Measurements from ENCODE around the gene PRIM1. TPM values are rescaled to one million over a fixed set of nuclear protein-coding genes. Genes with fewer than 3 reads are reported as not detected.

Gene PRIM1
- total RNA-seq, 1 experiment from 2014 or later = 25.0 TPM

DNA sequence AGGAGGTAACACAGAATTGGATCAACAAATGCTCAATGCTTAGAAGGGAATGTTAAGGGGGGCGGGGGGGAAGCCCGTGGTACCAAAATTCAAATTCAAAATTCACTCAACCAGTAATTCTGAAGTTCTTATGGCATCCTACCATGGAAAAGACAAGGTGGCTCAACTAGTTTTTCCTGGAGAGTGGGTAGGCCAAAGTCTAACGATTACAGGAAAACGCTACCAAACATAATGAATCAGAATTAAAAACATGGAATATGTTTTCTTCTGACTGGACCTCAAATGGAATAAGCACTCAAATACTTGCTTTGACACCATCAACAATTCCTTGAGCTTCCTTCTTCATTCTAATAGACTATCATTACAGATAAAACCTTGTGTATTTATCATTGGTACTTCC lies 29.3 kb downstream of the PRIM1 start:
- H3K9me3 ChIP-seq (ENCODE audit: control insufficient read depth, insufficient read depth, low read depth, low read length) = no peaks in the 10 kb centered on the region
- H3K27ac ChIP-seq (ENCODE audit: low read length) = peak overlapping the region; percentile 100
- H3K4me1 ChIP-seq (ENCODE audit: control insufficient read depth, insufficient read depth, low read length) = peaks cover 51% of the 10 kb centered on the region
- TF ChIP-seq SIN3A (IDR thresholded peaks at IDR 0.05; ENCODE audit: borderline replicate concordance, insufficient read depth, low read depth, low read length) (no peak), POLR2AphosphoS5 (IDR thresholded peaks at IDR 0.05; ENCODE audit: low read depth, low read length) (no peak; the same call in 1 of the 2 replicates), TCF7L2 (IDR thresholded peaks at IDR 0.05; ENCODE audit: low read depth, low read length) (no peak)
- TF ChIP-seq, protein P1, sequence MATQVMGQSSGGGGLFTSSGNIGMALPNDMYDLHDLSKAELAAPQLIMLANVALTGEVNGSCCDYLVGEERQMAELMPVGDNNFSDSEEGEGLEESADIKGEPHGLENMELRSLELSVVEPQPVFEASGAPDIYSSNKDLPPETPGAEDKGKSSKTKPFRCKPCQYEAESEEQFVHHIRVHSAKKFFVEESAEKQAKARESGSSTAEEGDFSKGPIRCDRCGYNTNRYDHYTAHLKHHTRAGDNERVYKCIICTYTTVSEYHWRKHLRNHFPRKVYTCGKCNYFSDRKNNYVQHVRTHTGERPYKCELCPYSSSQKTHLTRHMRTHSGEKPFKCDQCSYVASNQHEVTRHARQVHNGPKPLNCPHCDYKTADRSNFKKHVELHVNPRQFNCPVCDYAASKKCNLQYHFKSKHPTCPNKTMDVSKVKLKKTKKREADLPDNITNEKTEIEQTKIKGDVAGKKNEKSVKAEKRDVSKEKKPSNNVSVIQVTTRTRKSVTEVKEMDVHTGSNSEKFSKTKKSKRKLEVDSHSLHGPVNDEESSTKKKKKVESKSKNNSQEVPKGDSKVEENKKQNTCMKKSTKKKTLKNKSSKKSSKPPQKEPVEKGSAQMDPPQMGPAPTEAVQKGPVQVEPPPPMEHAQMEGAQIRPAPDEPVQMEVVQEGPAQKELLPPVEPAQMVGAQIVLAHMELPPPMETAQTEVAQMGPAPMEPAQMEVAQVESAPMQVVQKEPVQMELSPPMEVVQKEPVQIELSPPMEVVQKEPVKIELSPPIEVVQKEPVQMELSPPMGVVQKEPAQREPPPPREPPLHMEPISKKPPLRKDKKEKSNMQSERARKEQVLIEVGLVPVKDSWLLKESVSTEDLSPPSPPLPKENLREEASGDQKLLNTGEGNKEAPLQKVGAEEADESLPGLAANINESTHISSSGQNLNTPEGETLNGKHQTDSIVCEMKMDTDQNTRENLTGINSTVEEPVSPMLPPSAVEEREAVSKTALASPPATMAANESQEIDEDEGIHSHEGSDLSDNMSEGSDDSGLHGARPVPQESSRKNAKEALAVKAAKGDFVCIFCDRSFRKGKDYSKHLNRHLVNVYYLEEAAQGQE (IDR thresholded peaks at IDR 0.05; ENCODE audit: insufficient read depth in 1 of 2, low read depth in 2 of 2, low read length in 1 of 2) = no peak
- TF ChIP-seq, protein P2, sequence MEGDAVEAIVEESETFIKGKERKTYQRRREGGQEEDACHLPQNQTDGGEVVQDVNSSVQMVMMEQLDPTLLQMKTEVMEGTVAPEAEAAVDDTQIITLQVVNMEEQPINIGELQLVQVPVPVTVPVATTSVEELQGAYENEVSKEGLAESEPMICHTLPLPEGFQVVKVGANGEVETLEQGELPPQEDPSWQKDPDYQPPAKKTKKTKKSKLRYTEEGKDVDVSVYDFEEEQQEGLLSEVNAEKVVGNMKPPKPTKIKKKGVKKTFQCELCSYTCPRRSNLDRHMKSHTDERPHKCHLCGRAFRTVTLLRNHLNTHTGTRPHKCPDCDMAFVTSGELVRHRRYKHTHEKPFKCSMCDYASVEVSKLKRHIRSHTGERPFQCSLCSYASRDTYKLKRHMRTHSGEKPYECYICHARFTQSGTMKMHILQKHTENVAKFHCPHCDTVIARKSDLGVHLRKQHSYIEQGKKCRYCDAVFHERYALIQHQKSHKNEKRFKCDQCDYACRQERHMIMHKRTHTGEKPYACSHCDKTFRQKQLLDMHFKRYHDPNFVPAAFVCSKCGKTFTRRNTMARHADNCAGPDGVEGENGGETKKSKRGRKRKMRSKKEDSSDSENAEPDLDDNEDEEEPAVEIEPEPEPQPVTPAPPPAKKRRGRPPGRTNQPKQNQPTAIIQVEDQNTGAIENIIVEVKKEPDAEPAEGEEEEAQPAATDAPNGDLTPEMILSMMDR (IDR thresholded peaks at IDR 0.05) = no peak
- POLR2A ChIA-PET = interaction anchor here (0.6 kb wide), 1 partner anchor 35 kb away, joined by 9 read pairs; the partner anchor contains the start of gene PTGES3
- peak overlapping the region; percentile 93 to 100 for H3K4me3 ChIP-seq (ENCODE audit: low read depth in 2 of 2, low read length in 2 of 2)
- intact Hi-C loops (cut with micrococcal nuclease; ENCODE audit: unreplicated experiment) = no loop called here
- H3K27me3 ChIP-seq (ENCODE audit: control insufficient read depth, insufficient read depth, low read length) = no peaks in the 10 kb centered on the region
- H3K36me3 ChIP-seq (ENCODE audit: control insufficient read depth, insufficient read depth, low read length) = peaks cover 27% of the 10 kb centered on the region
- CTCF ChIA-PET = interaction anchor here (0.6 kb wide), 1 partner anchor 84 kb away, joined by 5 read pairs; no protein-coding TSS in a partner anchor
- DNase-seq (ENCODE audit: low read depth, low spot score) (no peak), ATAC-seq (no peak)
- BruUV-seq (replicated peaks) = no TSS peak
- in situ Hi-C loops (cut with HindIII; ENCODE audit: low pct_unique_long_range_greater_than_20kb, low sequenced_read_pairs) = no loop called here

DNA sequence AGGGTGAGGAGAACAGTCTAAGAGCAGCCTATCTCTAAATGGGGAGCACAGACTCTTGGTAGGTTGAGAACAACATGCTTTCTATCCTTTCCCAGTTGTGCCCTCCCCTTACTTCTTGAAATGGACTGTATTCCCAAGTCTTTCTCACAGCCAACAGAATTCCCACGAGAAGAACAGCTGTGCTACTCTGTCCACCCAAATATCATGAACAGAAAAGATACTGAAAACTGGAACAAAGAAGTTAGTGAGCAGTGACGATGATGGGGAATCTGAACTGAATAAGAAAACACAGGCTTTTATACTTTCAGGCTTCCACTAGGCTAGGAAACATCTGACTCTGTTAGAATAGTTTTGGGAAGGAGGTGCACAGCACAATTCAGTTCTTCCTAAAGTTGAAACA lies 30.4 kb downstream of the PRIM1 start:
- ATAC-seq (no peak), DNase-seq (ENCODE audit: low read depth, low spot score) (no peak)
- in situ Hi-C loops (cut with HindIII; ENCODE audit: low pct_unique_long_range_greater_than_20kb, low sequenced_read_pairs) (no loop called here), intact Hi-C loops (cut with micrococcal nuclease; ENCODE audit: unreplicated experiment) (no loop called here)
- CTCF ChIA-PET = no interaction called here
- POLR2A ChIA-PET = interaction anchor here (0.6 kb wide), 2 partner anchors 23 to 29 kb away, joined by 6 to 12 read pairs; no protein-coding TSS in a partner anchor
- peak overlapping the region; percentile 25 to 93 for H3K4me3 ChIP-seq (ENCODE audit: low read depth in 2 of 2, low read length in 2 of 2)
- H3K4me1 ChIP-seq (ENCODE audit: control insufficient read depth, insufficient read depth, low read length) = peaks cover 55% of the 10 kb centered on the region
- H3K36me3 ChIP-seq (ENCODE audit: control insufficient read depth, insufficient read depth, low read length) = peaks cover 27% of the 10 kb centered on the region
- peak overlapping the region; percentile 100; the same call in 1 of the 2 replicates for H3K27ac ChIP-seq (ENCODE audit: low read length)
- H3K27me3 ChIP-seq (ENCODE audit: control insufficient read depth, insufficient read depth, low read length) = no peaks in the 10 kb centered on the region
- BruUV-seq (replicated peaks) = no TSS peak
- no peaks in the 10 kb centered on the region for H3K9me3 ChIP-seq (ENCODE audit: control insufficient read depth, insufficient read depth, low read depth, low read length)
- TF ChIP-seq POLR2AphosphoS5 (IDR thresholded peaks at IDR 0.05; ENCODE audit: low read depth, low read length) (no peak), TCF7L2 (IDR thresholded peaks at IDR 0.05; ENCODE audit: low read depth, low read length) (no peak), SIN3A (IDR thresholded peaks at IDR 0.05; ENCODE audit: borderline replicate concordance, insufficient read depth, low read depth, low read length) (no peak)
- TF ChIP-seq, protein P1 (IDR thresholded peaks at IDR 0.05; ENCODE audit: insufficient read depth in 1 of 2, low read depth in 2 of 2, low read length in 1 of 2) = no peak
- TF ChIP-seq, protein P2 (IDR thresholded peaks at IDR 0.05) = no peak
